Neural progenitor cell (in vitro differentiated cells): Measurements from ENCODE around the gene CMTM8. TPM values are rescaled to one million over a fixed set of nuclear protein-coding genes. Genes with fewer than 3 reads are reported as not detected.
A peak's percentile ranks its signal among the peaks of the same experiment; 100 is the strongest.

Source experiments
- DNase-seq: peaks from one replicate; pipeline ENCODE4 v3.0.0-alpha.2; 2016; ENCODE audit warnings: low spot score
- H2AFZ ChIP-seq: fragments of 200-600 bp; sonication (generic); replicated peaks from 2 replicates; pipeline ENCODE4 v1.6.1; 2016; ENCODE audit warnings: antibody characterized with exemption
- H3F3A ChIP-seq: fragments of 200-600 bp; sonication (generic); 2 replicates; pipeline ENCODE4 v1.6.1; 2016; ENCODE audit warnings: antibody characterized with exemption, low read depth
- H3K27ac ChIP-seq: fragments of 200-600 bp; sonication (generic); 2 replicates; pipeline ENCODE4 v1.5.1; 2016; ENCODE audit warnings: mild to moderate bottlenecking
- H3K27me3 ChIP-seq: fragments of 200-600 bp; sonication (generic); 2 replicates; pipeline ENCODE4 v1.6.1; 2016; ENCODE audit warnings: mild to moderate bottlenecking, moderate library complexity
- H3K36me3 ChIP-seq: fragments of 200-600 bp; sonication (generic); 2 replicates; pipeline ENCODE4 v1.5.1; 2016
- H3K4me1 ChIP-seq: fragments of 200-600 bp; sonication (generic); 2 replicates; pipeline ENCODE4 v1.6.1; 2016; ENCODE audit warnings: mixed run types
- H3K4me2 ChIP-seq: fragments of 200-600 bp; sonication (generic); 2 replicates; pipeline ENCODE4 v1.6.1; 2016
- H3K4me3 ChIP-seq: fragments of 200-600 bp; sonication (generic); 2 replicates; pipeline ENCODE4 v1.5.1; 2016
- H3K79me2 ChIP-seq: fragments of 200-600 bp; sonication (generic); 2 replicates; pipeline ENCODE4 v1.6.1; 2016; ENCODE audit warnings: low read depth
- H3K9ac ChIP-seq: fragments of 200-600 bp; sonication (generic); 2 replicates; pipeline ENCODE4 v1.6.1; 2016
- H3K9me3 ChIP-seq: fragments of 200-600 bp; sonication (generic); 2 replicates; pipeline ENCODE4 v1.5.1; 2016; ENCODE audit warnings: low read depth
- H4K20me1 ChIP-seq: fragments of 200-600 bp; sonication (generic); 2 replicates; pipeline ENCODE4 v1.6.1; 2016; ENCODE audit warnings: low read depth
- H3K27ac Mint-ChIP-seq: 3 replicates; pipeline ENCODE4 v1.8.0; 2021; ENCODE audit warnings: mixed read lengths
- H3K27me3 Mint-ChIP-seq: 2 replicates; pipeline ENCODE4 v1.8.0; 2022; ENCODE audit warnings: low read depth, mild to moderate bottlenecking, inconsistent platforms, moderate library complexity, mixed read lengths; ENCODE audit not compliant: insufficient read depth
- H3K36me3 Mint-ChIP-seq: 3 replicates; pipeline ENCODE4 v1.8.0; 2021; ENCODE audit warnings: mixed read lengths
- H3K4me1 Mint-ChIP-seq: 3 replicates; pipeline ENCODE4 v1.8.0; 2021; ENCODE audit warnings: mixed read lengths
- H3K4me3 Mint-ChIP-seq: 3 replicates; pipeline ENCODE4 v1.8.0; 2021; ENCODE audit warnings: mild to moderate bottlenecking, moderate library complexity, mixed read lengths
- H3K9me3 Mint-ChIP-seq: 3 replicates; pipeline ENCODE4 v1.8.0; 2020; ENCODE audit warnings: mixed read lengths
- EZH2 ChIP-seq: fragments of 200-600 bp; sonication (generic); IDR thresholded peaks from 2 replicates; pipeline ENCODE4 v1.6.1; 2017; ENCODE audit warnings: antibody characterized with exemption, mild to moderate bottlenecking, moderate library complexity
- EZH2phosphoT487 ChIP-seq: fragments of 200-600 bp; sonication (generic); IDR thresholded peaks from 2 replicates; pipeline ENCODE4 v1.6.1; 2017; ENCODE audit warnings: antibody characterized with exemption
- total RNA-seq: library from RNA; depleted of rRNA; stranded (reverse); fragments of >200 nt; gene quantifications from 2 replicates; pipeline ENCODE4 v1.2.3, GENCODE V29; 2015; ENCODE audit warnings: low replicate concordance
- TF ChIP-seq, protein P1 (sequence below): fragments of 200-600 bp; sonication (generic); IDR thresholded peaks from 2 replicates; pipeline ENCODE4 v1.5.1; 2017; ENCODE audit warnings: antibody characterized with exemption, mild to moderate bottlenecking

The CMTM8 gene
- total RNA-seq, 1 donor from 2014 or later: 2.1 TPM

DNA sequence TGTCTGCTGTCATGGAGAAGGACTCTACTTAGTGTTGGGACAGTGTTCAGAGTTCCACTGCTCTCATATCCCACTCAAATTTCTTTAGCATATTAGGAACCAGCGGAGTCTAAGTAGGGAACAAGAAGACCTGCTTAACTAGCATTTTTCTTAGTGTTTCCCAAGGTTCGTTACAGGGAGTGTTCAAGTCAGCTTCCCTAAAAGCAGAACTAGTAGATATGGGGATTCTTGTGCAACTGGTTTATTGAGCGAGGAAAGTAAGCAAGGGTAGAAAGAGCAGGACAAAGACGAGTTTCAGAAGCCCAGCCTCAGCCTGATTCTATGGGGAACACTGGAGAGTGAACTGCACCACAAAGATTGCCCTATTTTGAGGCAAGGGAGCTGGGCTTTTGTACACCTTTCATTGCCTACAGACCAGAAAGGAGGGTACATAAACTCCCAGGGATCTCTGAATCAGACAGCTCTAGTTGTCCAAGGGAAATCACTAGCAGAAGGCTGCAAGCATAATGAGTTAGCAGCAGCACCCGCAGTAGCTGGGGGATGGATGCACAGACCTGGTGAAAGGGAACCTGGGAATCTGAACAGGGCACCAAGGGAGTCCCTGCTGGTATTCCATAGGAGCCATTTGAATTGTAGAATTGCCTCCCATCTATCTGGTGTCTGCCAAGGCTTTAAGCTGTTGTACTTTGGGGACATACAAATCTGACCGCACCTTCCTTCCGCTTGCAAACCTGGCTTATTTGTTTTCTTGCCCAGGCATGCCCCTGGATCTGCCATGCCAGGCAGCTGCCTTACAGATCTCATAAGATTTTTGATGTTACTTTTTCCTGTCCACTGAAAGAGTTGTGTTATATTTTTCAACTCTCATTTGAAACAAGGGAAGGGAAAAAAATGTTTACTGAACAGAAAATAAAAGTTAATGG is 168.3 kb downstream of the CMTM8 start:
- Histone ChIP-seq H3K79me2 (no peaks in the 10 kb centered on the region), H3K4me2 (no peak overlapping the region), H2AFZ (no peak overlapping the region), H3K27me3 (peaks cover 99% of the 10 kb centered on the region), H3K4me3 (no peak overlapping the region), H4K20me1 (peaks cover 16% of the 10 kb centered on the region), H3K36me3 (no peaks in the 10 kb centered on the region), H3K9me3 (no peaks in the 10 kb centered on the region), H3F3A (peaks cover 30% of the 10 kb centered on the region), H3K4me1 (peaks cover 25% of the 10 kb centered on the region), H3K27ac (no peak overlapping the region), H3K9ac (no peak overlapping the region)
- Mint-ChIP-seq H3K4me1 (peaks cover 37% of the 10 kb centered on the region), H3K36me3 (no peaks in the 10 kb centered on the region), H3K27me3 (peaks cover 3% of the 10 kb centered on the region), H3K9me3 (no peaks in the 10 kb centered on the region), H3K27ac (peak overlapping the region; percentile 40), H3K4me3 (no peak overlapping the region)
- DNase-seq: no peak
- no peak for TF ChIP-seq EZH2
- no peak for TF ChIP-seq EZH2phosphoT487
- TF ChIP-seq, protein P1, sequence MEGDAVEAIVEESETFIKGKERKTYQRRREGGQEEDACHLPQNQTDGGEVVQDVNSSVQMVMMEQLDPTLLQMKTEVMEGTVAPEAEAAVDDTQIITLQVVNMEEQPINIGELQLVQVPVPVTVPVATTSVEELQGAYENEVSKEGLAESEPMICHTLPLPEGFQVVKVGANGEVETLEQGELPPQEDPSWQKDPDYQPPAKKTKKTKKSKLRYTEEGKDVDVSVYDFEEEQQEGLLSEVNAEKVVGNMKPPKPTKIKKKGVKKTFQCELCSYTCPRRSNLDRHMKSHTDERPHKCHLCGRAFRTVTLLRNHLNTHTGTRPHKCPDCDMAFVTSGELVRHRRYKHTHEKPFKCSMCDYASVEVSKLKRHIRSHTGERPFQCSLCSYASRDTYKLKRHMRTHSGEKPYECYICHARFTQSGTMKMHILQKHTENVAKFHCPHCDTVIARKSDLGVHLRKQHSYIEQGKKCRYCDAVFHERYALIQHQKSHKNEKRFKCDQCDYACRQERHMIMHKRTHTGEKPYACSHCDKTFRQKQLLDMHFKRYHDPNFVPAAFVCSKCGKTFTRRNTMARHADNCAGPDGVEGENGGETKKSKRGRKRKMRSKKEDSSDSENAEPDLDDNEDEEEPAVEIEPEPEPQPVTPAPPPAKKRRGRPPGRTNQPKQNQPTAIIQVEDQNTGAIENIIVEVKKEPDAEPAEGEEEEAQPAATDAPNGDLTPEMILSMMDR: no peak

DNA sequence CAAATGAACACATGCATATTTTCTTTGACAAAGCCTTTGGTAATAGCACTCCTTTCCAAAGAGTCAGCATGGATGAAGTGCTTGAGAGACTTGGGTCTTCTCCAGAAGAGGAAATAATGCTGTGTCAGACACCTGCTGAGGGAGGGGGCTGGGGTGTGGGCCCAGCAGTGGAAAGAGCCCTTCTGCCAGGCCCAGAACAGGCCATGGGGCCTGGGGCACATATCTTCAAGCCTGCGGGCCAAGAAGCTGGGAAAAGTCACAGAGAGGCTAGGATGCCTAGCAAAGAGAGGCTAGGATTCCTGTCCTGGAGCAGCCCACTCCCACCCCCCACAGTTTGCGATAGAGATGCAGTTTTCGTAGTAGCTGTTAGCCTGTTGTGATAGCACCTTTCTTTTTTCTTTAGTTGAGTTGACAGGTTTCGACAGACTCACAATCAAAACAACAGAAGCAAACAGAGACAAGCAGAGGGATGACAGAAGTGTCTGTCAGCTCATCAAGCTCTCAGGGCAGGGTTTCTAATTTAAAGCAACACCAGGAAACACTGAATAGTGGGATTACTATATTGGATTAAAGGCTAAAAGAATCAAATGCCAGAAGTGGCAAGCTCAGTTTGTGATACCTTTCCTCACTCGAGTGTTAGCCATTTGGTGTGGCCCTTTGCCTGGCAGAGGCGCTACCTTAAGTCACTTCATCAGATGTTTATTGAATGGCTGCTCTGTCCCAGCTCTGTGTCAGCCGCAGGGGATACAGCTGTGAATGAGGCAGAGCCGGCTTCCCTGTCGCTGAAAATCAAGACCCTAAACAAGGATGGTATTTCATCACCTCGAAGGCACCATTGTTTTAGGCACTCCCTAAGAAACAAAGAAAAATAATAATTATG is 172.1 kb downstream of the CMTM8 start:
- Histone ChIP-seq H4K20me1 (peaks cover 16% of the 10 kb centered on the region), H3K4me3 (no peak overlapping the region), H3K36me3 (no peaks in the 10 kb centered on the region), H3K79me2 (no peaks in the 10 kb centered on the region), H3K4me2 (peak overlapping the region; percentile 42), H3K27ac (no peak overlapping the region), H3K27me3 (peaks cover 98% of the 10 kb centered on the region), H3F3A (peaks cover 20% of the 10 kb centered on the region), H3K9me3 (no peaks in the 10 kb centered on the region), H3K9ac (no peak overlapping the region), H3K4me1 (peaks cover 29% of the 10 kb centered on the region), H2AFZ (no peak overlapping the region)
- TF ChIP-seq EZH2phosphoT487: peak; percentile 74
- TF ChIP-seq EZH2: no peak
- TF ChIP-seq, protein P1: no peak
- Mint-ChIP-seq H3K27me3 (no peaks in the 10 kb centered on the region), H3K27ac (no peak overlapping the region), H3K4me1 (peaks cover 29% of the 10 kb centered on the region), H3K36me3 (peaks cover 3% of the 10 kb centered on the region), H3K9me3 (no peaks in the 10 kb centered on the region), H3K4me3 (no peak overlapping the region)
- DNase-seq: peak; percentile 50

DNA sequence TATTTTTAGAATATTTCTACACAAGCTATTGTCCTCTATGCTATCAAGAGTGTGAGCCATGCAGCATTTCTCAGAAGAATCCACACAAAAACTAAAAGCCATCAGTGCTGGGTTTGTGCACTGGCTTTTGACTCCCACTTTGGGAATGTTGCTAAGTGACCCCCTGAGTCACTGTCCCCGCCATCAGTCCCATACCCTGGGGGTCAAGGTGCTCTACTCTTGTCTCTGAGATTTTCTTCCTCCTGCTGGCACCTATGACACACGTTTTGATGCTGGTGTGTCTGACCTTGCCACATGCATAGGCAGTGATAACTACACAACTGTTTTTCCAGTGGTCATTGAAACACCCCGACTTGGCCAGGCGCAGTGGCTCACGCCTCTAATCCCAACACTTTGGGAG is 173.0 kb downstream of the CMTM8 start:
- H4K20me1 ChIP-seq: peaks cover 16% of the 10 kb centered on the region
- Mint-ChIP-seq H3K4me3 (no peak overlapping the region), H3K4me1 (peaks cover 29% of the 10 kb centered on the region), H3K27ac (no peak overlapping the region), H3K9me3 (no peaks in the 10 kb centered on the region), H3K36me3 (peaks cover 3% of the 10 kb centered on the region), H3K27me3 (no peaks in the 10 kb centered on the region)
- DNase-seq: no peak
- no peaks in the 10 kb centered on the region for H3K36me3 ChIP-seq
- no peak overlapping the region for H3K27ac ChIP-seq
- TF ChIP-seq EZH2phosphoT487 (no peak), EZH2 (no peak)
- TF ChIP-seq, protein P1: no peak
- no peak overlapping the region for H3K9ac ChIP-seq
- H3F3A ChIP-seq: peaks cover 20% of the 10 kb centered on the region
- H3K4me3 ChIP-seq: no peak overlapping the region
- H2AFZ ChIP-seq: no peak overlapping the region
- no peaks in the 10 kb centered on the region for H3K9me3 ChIP-seq
- no peak overlapping the region for H3K4me2 ChIP-seq
- peaks cover 28% of the 10 kb centered on the region for H3K4me1 ChIP-seq
- peaks cover 92% of the 10 kb centered on the region for H3K27me3 ChIP-seq
- H3K79me2 ChIP-seq: no peaks in the 10 kb centered on the region
